Measurements from ENCODE around the gene PDS5A.

DNA sequence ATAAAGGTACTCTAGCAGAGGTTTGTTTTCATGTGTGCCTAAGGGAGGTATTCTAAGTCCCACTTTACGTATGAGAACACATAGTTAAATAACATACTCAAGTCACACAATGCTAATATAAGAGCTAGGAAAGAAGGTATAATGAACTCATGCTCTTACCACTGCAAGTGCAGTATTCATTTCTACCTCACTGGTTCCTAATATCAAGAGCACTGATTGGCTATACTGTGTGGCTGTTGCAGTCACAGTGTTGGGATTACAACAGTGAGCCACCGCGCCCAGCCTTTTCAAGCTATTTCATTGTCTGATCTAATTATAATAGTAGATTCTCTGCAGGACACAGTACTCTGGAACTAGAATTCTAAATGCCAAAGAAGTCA, 84.0 kb downstream of the PDS5A start:
- TF ChIP-seq, protein P1, sequence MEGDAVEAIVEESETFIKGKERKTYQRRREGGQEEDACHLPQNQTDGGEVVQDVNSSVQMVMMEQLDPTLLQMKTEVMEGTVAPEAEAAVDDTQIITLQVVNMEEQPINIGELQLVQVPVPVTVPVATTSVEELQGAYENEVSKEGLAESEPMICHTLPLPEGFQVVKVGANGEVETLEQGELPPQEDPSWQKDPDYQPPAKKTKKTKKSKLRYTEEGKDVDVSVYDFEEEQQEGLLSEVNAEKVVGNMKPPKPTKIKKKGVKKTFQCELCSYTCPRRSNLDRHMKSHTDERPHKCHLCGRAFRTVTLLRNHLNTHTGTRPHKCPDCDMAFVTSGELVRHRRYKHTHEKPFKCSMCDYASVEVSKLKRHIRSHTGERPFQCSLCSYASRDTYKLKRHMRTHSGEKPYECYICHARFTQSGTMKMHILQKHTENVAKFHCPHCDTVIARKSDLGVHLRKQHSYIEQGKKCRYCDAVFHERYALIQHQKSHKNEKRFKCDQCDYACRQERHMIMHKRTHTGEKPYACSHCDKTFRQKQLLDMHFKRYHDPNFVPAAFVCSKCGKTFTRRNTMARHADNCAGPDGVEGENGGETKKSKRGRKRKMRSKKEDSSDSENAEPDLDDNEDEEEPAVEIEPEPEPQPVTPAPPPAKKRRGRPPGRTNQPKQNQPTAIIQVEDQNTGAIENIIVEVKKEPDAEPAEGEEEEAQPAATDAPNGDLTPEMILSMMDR (IDR thresholded peaks at IDR 0.05): no peak
- TF ChIP-seq POLR2A (IDR thresholded peaks at IDR 0.05) (no peak), EP300 (IDR thresholded peaks at IDR 0.05) (no peak)

Measured in tibial nerve (tissue), 4 donors.